Cardiac atrium fibroblast (primary cell): ENCODE results near the gene BAG2. TPM values are rescaled to one million over a fixed set of nuclear protein-coding genes. Genes with fewer than 3 reads are reported as not detected.

Experiments
- total RNA-seq: library from RNA; depleted of rRNA; stranded (reverse); fragments of >200 nt; gene quantifications from 2 replicates; pipeline ENCODE4 v1.2.3, GENCODE V29; 2015

The BAG2 gene
- 5.8 and 8.7 TPM in 2 replicates for total RNA-seq

GRCh38 chr6:57172136-57173055 is at the start of gene BAG2:
Gene BAG2, plus strand, starts transcription at chr6:57172326. Its CDS starts 372 bp downstream, at chr6:57172698.

GRCh38 chr6:57221936-57222742 is 50.0 kb downstream of the BAG2 start, which contains the start of gene RAB23:
Gene RAB23, minus strand, starts transcription at chr6:57222307. Its CDS starts 11,927 bp downstream, at chr6:57210380.

Other genes starting within 250 kb of the BAG2 start
- gene BEND6, start 217.2 kb upstream of the BAG2 start, total RNA-seq = 3.2 and 4.0 TPM in 2 replicates
- gene KIAA1586, start 125.6 kb upstream of the BAG2 start, total RNA-seq = 5.1 and 6.0 TPM in 2 replicates
- 27.9 and 44.6 TPM in 2 replicates for gene ZNF451, start 82.1 kb upstream of the BAG2 start, total RNA-seq
- 15.2 and 23.3 TPM in 2 replicates for gene RAB23, start 50.0 kb downstream of the BAG2 start, total RNA-seq
- gene PRIM2, start 145.3 kb downstream of the BAG2 start, total RNA-seq = 7.8 and 11.0 TPM in 2 replicates